Heart left ventricle (tissue), 13 donors: ENCODE measurements around the gene SLC32A1.

ENCODE experiments used
- CTCF ChIP-seq, 12 donors: fragments of 200-600 bp; sonication (generic) in 4 of 12; IDR thresholded peaks; one replicate each; pipeline versions ENCODE4 v1.5.0 to v1.8.0; 2018 to 2022; ENCODE audit warnings: antibody characterized with exemption in 12 of 12, mild to moderate bottlenecking in 5 of 12
- POLR2A ChIP-seq, 2 donors: fragments of 450-650 bp; IDR thresholded peaks; one replicate each; pipeline ENCODE4 v1.6.1; 2017; ENCODE audit warnings: antibody characterized with exemption in 2 of 2, mild to moderate bottlenecking in 2 of 2, moderate library complexity in 2 of 2
- donor health status: ischemic (EF 13 %, LVEDD 7.1; RV severe dilation, severe dysfunction).
- donor health status: DM: no; HTN: yes; CAD: no.
- donor health status: DM: no; HTN: no; CAD: no.
- donor health status: ischemic (EF 25% LVEDD 6.9; RV normal size, moderate dysfunction).
- donor health status: ischemic (EF 25% LVEDD 5.7; RV mildly dilated, moderate dysfunction).
- donor health status: ischemic (EF 35%, LVEDD 5.7; RV mildly dilated, moderate dysfunction).
- donor health status: nonischemic (EF 11% LVEDD 7.7; RV severe dilation, severe dysfunction).
- donor health status: DM: yes; HTN: yes; CAD: no.
- donor health status: PGD.
- donor health status: ischemic (EF 29% LVEDD 5.4; RV normal size, mild dysfunction).
- donor health status: nonischemic (EF 23%, LVEDD 6.1; RV moderate dilation, normal function).

- no peak for TF ChIP-seq CTCF (IDR thresholded peaks at IDR 0.05)
- TF ChIP-seq POLR2A (IDR thresholded peaks at IDR 0.05) = no peak
Observed at GRCh38 chr20:38692436-38693411, 31.6 kb upstream of the SLC32A1 start.
